ENCODE results near the gene SCFD2. TPM values are rescaled to one million over a fixed set of nuclear protein-coding genes. Genes with fewer than 3 reads are reported as not detected.
"Not testable (repeated sequence)": the region's sequence is repeated elsewhere in the genome, so short reads cannot be mapped to it uniquely, and the experiment has no call there.

Gene SCFD2
- total and polyA plus RNA-seq, 2 donors (not counting 3 experiments of a cell fraction or from before 2014, with no cell fraction given), result 12.3 to 22.8 TPM

DNA sequence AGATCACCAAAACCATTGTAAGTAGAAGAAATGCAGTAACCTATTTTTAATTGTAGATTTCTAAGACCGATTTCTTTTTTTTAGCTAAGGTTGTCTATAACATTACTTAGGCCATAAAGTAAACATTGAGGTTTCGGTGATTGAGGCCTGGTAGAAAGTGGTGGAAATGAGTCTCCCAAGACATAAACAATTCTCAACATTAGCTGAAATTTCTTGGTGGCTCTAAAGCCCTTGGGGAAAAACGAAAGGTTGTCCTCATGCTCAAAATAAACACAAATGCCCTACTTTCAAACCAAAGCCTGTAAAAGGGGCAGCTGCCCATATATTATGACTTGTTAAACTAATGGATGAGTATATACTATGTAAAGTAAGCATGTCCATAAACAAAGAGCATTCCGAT is 98.8 kb downstream of the SCFD2 start:
- TF ChIP-seq CTCF (IDR thresholded peaks at IDR 0.05; ENCODE audit: extremely low read depth in 1 of 2, insufficient read depth in 1 of 2, low read depth in 1 of 2, low read length in 2 of 2), result no peak
- TF ChIP-seq POLR2A (IDR thresholded peaks at IDR 0.05; ENCODE audit: low read depth, low read length), result no peak
- TF ChIP-seq GATA2 (IDR thresholded peaks at IDR 0.05; ENCODE audit: insufficient read depth, insufficient read length, low read depth, low read length), result no peak
- TF ChIP-seq MAX (IDR thresholded peaks at IDR 0.05; ENCODE audit: insufficient read depth, insufficient read length), result no peak
- TF ChIP-seq JUN (IDR thresholded peaks at IDR 0.05; ENCODE audit: borderline replicate concordance, insufficient read depth, insufficient read length, low read depth), result no peak
- no peak for TF ChIP-seq MYC (IDR thresholded peaks at IDR 0.05; ENCODE audit: low read depth, low read length)
- TF ChIP-seq EZH2 (IDR thresholded peaks at IDR 0.05; ENCODE audit: borderline replicate concordance, low read depth, low read length, severe bottlenecking), result no peak
- TF ChIP-seq FOS (IDR thresholded peaks at IDR 0.05; ENCODE audit: borderline replicate concordance, insufficient read depth, low read length), result no peak
- no peak for TF ChIP-seq POLR2AphosphoS5 (IDR thresholded peaks at IDR 0.05; ENCODE audit: insufficient read depth, low read depth, low read length)
- no peaks in the 10 kb centered on the region for H4K20me1 ChIP-seq (replicated peaks; ENCODE audit: control insufficient read depth, extremely low read depth, insufficient read depth, low read length)

GRCh38 chr4:53255986-53256385 is 109.9 kb downstream of the SCFD2 start:
- dilution Hi-C loops (cut with MboI; ENCODE audit: extremely low pct_ligation_motif_present, low sequenced_read_pairs); FAIRE-seq: not testable (repeated sequence)

More for the DNA sequence above, 98.8 kb downstream of the SCFD2 start:
- no peaks in the 10 kb centered on the region for H3K4me1 ChIP-seq (ENCODE audit: control insufficient read depth, extremely low read depth, insufficient read depth, low read length)
- FAIRE-seq (no peak), DNase-seq (ENCODE audit: low read depth, low spot score) (no peak)
- H3K27ac ChIP-seq (ENCODE audit: insufficient read depth, low read depth, low read length), result no peak overlapping the region
- dilution Hi-C loops (cut with MboI; ENCODE audit: extremely low pct_ligation_motif_present, low sequenced_read_pairs) (no loop called here), intact Hi-C loops (cut with micrococcal nuclease) (no loop called here)
- CTCF ChIA-PET, result interaction anchor here (0.7 kb wide), 1 partner anchor 967 kb away, joined by 4 read pairs; no protein-coding TSS in a partner anchor
- H3K4me3 ChIP-seq (replicated peaks in 1 of 3; ENCODE audit: insufficient read depth in 1 of 3, low read depth in 1 of 3, low read length in 3 of 3), result no peak overlapping the region
- no peaks in the 10 kb centered on the region for H3K36me3 ChIP-seq (ENCODE audit: control insufficient read depth in 2 of 2, extremely low read depth in 1 of 2, insufficient read depth in 2 of 2, low read length in 2 of 2)
- H3K9me3 ChIP-seq (replicated peaks; ENCODE audit: control insufficient read depth, insufficient read depth, low read length), result no peaks in the 10 kb centered on the region
- no TSS peak for BruUV-seq (replicated peaks)
- no peak overlapping the region for H2AFZ ChIP-seq (ENCODE audit: low read depth, low read length)
- H3K79me2 ChIP-seq (ENCODE audit: control insufficient read depth, insufficient read depth, low read length), result no peaks in the 10 kb centered on the region
- no peaks in the 10 kb centered on the region for H3K27me3 ChIP-seq (ENCODE audit: control insufficient read depth in 2 of 2, insufficient read depth in 2 of 2, low read length in 2 of 2)
- POLR2A ChIA-PET, result no interaction called here
- no peak overlapping the region for H3K4me2 ChIP-seq (ENCODE audit: insufficient read depth, low read length)
- no peaks in the 10 kb centered on the region for H3K9me1 ChIP-seq (replicated peaks; ENCODE audit: control insufficient read depth, extremely low read depth, insufficient read depth, low read length)
- H3K9ac ChIP-seq (replicated peaks; ENCODE audit: extremely low read depth, insufficient read depth, low read length), result no peak overlapping the region

More at GRCh38 chr4:53255986-53256385, 109.9 kb downstream of the SCFD2 start:
- POLR2A ChIA-PET; H3K79me2 ChIP-seq (ENCODE audit: control insufficient read depth, insufficient read depth, low read length); intact Hi-C loops (cut with micrococcal nuclease); H3K9me3 ChIP-seq (replicated peaks; ENCODE audit: control insufficient read depth, insufficient read depth, low read length); BruUV-seq (replicated peaks); H3K9ac ChIP-seq (replicated peaks; ENCODE audit: extremely low read depth, insufficient read depth, low read length); CTCF ChIA-PET; H2AFZ ChIP-seq (ENCODE audit: low read depth, low read length); H3K36me3 ChIP-seq (ENCODE audit: control insufficient read depth in 2 of 2, extremely low read depth in 1 of 2, insufficient read depth in 2 of 2, low read length in 2 of 2); H4K20me1 ChIP-seq (replicated peaks; ENCODE audit: control insufficient read depth, extremely low read depth, insufficient read depth, low read length); DNase-seq (ENCODE audit: low read depth, low spot score); H3K4me3 ChIP-seq (replicated peaks in 1 of 3; ENCODE audit: insufficient read depth in 1 of 3, low read depth in 1 of 3, low read length in 3 of 3); H3K9me1 ChIP-seq (replicated peaks; ENCODE audit: control insufficient read depth, extremely low read depth, insufficient read depth, low read length); H3K4me2 ChIP-seq (ENCODE audit: insufficient read depth, low read length); H3K4me1 ChIP-seq (ENCODE audit: control insufficient read depth, extremely low read depth, insufficient read depth, low read length); H3K27me3 ChIP-seq (ENCODE audit: control insufficient read depth in 2 of 2, insufficient read depth in 2 of 2, low read length in 2 of 2); H3K27ac ChIP-seq (ENCODE audit: insufficient read depth, low read depth, low read length): not testable (repeated sequence)
